GM18909 (cell line): ENCODE results near the gene RWDD4.

Source experiments
- ATAC-seq: cut with Tn5 transposase; IDR thresholded peaks from one replicate; pipeline ENCODE4 v1.9.1; 2021; ENCODE audit warnings: mild to moderate bottlenecking; ENCODE audit not compliant: unreplicated experiment, poor library complexity

Gene RWDD4

DNA sequence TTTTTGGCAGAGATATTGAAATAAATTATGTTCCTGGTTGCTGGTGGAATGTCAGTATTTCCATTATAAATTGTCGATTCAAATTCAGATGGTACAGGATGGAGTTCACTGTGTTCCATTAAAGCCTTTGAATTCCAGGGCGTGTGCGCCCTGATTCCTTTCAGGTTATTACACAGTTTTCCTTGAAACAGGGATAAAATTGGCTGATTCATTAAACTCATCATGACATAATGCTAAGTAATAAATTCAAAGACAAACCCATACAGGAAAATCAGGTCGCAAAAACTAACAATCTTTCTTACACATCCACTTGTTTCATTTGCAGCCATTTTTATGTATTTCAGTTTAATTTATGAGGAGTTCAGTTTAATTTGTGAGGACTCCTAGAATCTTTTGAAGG is 51.1 kb downstream of the RWDD4 start:
- no peak for ATAC-seq

DNA sequence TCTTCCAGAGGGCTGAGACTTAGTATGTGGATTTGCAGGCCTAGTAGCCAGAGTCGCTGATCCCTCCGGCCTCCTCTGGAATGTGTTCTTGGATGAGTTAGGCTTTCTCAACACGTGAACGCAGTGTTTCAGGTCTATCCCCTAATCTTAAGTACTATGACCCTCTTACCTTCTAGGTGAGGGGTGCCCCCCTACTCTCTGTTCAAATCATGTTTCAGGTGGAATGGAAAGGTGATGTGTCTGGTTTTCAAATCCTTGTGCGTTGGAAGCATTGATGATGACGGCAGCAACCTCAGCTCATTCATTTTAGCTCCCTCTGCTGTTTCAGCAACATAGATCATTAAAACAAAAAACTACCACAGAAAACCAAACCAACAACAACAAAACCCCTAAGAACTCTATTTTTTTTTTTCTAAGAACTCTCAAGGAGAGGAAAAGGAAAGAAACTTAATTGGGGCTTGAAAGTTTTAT is 56.4 kb downstream of the RWDD4 start:
- no peak for ATAC-seq

- ATAC-seq: no peak
Observed at GRCh38 chr4:183601381-183601780, 57.6 kb downstream of the RWDD4 start.

DNA sequence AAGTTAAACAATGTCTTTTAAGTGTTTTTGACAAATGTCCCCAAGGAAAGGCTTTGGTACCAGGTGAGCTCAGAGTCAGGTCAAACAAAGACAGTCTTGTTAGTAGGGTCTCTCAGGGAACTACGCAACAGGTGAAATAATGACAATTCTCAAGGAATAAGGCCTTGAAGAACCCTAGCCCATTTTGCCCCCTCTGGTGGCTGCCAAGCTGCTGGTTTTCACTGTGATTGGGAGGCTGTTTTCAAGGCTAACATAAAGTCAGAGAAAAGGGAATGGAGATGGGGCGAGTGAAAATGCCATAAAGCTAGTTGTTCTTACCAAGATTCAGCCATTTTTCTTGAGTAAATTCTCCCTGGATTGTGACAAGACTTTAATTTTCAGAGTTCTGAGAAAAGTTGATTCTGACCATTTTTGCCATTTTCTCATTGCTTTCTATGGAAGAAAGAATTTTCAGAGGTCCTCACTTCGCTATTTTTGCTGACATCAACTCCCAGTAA is 58.7 kb downstream of the RWDD4 start:
- ATAC-seq: peak; percentile 19

DNA sequence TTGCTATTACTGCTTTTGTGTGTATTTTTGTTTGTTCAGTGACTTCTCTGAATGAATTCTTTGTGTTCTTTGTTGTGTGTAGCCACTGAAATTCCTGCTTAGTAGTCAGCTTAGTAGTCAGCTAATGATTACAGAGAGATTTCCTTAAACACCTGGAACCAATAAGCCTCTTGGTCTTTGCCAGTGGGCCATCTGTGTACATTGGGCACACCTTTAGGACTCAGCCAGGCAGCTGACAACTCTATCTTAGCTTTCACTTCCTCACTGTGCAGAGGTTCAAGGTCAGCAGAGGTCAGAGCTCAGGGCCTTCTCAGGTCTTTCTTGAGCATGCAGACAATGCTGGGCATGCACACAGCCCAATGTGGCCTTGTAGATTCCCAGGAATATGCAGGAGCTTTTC is 59.3 kb downstream of the RWDD4 start:
- ATAC-seq: peak; percentile 88

- peak; percentile 27 for ATAC-seq
Observed at GRCh38 chr4:183599284-183599683, 59.7 kb downstream of the RWDD4 start.

DNA sequence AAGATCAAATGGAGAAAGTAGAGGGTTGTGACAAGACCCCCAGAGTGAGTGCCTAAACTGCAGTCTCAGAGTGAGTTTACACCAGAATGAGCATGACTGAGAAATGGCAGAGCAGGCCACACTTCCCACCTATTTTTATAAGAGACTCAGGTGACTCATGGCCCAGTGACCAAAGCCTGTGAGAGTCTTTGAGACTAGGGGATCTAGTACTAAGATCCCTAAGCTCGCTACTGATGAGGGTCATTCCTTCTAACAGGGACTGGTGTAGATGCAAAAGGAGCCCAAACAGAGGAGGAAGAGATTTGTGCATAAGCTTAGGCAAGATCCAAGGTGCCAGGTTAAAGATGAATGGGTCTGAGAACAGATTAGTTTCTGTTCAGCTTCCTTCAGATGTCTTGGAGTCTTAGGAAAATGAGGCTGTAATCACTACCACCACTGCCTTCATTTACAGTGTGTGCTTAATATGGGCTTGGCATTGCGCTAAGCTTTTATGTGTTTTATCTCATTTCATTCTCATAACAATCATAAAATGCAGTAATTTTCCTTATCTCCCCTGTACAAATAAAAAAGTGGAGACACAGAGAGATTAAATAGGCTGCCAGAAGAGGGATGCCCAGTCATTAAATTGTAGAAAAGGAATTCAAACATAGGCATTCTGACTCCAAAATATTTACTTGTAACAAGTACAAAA is 62.8 kb downstream of the RWDD4 start:
- no peak for ATAC-seq

- ATAC-seq: no peak
Observed at GRCh38 chr4:183594823-183595222, 64.2 kb downstream of the RWDD4 start.

DNA sequence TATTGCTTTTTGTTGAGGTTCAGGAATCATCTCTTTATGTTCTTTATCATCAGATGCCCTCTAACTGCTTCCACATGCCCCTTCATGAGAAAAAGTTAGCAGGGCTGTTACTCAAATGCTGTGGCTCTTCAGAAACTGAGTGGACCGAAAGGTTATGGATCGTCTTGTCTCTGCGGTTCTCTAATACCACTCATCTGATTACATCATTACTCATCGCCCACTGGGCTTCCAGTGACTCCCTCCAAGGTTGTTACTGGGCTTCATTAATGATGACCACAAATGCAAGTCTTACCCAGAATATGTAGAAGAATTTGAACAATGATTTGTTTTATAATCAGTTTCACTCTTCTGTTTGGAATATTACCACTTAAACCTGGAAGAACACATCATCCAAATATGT is 67.7 kb downstream of the RWDD4 start:
- ATAC-seq: no peak
